Pancreas (tissue), 10 donors: ENCODE data around the gene CHMP4A. TPM values are rescaled to one million over a fixed set of nuclear protein-coding genes. Genes with fewer than 3 reads are reported as not detected.

Source experiments
- ATAC-seq, 4 donors: fragments of 200-7000 bp; cut with Tn5 transposase; one replicate each; pipeline versions ENCODE4 v1.8.0 to v1.9.1; 2020; ENCODE audit warnings: mild to moderate bottlenecking in 4 of 4, moderate library complexity in 4 of 4
- DNase-seq, 6 donors: peaks; one replicate each; pipeline ENCODE4 v3.0.0-alpha.2; 2020
- FAIRE-seq: peaks from 2 replicates; lab custom pipeline; 2012; peaks lifted over from hg19 to GRCh38; lab: Jason Lieb, UNC
- H3K27ac ChIP-seq, 4 donors: fragments of 200-600 bp; sonication (generic); 1 replicate in 3 of 4; 2 replicates in 1 of 4; pipeline versions ENCODE4 v1.5.0 to v1.8.0; 2020
- H3K27me3 ChIP-seq, 4 donors: fragments of 200-600 bp; one replicate each; pipeline ENCODE4 v1.8.0; 2021
- H3K36me3 ChIP-seq, 3 donors: fragments of 200-600 bp; sonication (generic) in 1 of 3; one replicate each; pipeline versions ENCODE4 v1.5.0 to v1.8.0; 2020 to 2021
- H3K4me1 ChIP-seq, 3 donors: fragments of 200-600 bp; one replicate each; pipeline ENCODE4 v1.8.0; 2021
- H3K4me3 ChIP-seq, 4 donors: fragments of 200-600 bp; sonication (generic) in 2 of 4; one replicate each; pipeline versions ENCODE4 v1.5.0 to v1.8.0; 2020 to 2021
- H3K9me3 ChIP-seq, 4 donors: fragments of 200-600 bp; one replicate each; pipeline ENCODE4 v1.8.0; 2021
- WGBS, 2 donors: extraction: QIAGEN DNeasy Blood & Tissue Kit; methylation state at CpG; one replicate each; pipeline ENCODE4 v1.1.7; 2013; 5-methylcytosine and 5-hydroxymethylcytosine counted together
- intact Hi-C, 3 donors: fragments of 100-400 bp; cut with DNase I; formaldehyde crosslinking; loops; one replicate each; pipeline versions ENCODE4 v1.11.1 to v1.14.2; 2022
- polyA plus RNA-seq, 2 donors: library from polyadenylated mRNA; stranded (reverse); fragments of 200-250 nt; gene quantifications; one replicate each; pipeline ENCODE4 v1.2.3, GENCODE V29; 2013
- total RNA-seq, 6 donors: library from RNA; stranded (reverse); fragmentation: NEBNext Ultra II Directional in 4 of 6; extraction: Animal tissue kit (Norgen Biotek cat#: 25700) in 4 of 6; gene quantifications; one replicate each; pipeline versions ENCODE4 v1.2.1 to v1.2.4, GENCODE V29; 2021 to 2023
- TF ChIP-seq, protein P1 (sequence below), 4 donors: fragments of 200-600 bp; sonication (generic) in 3 of 4; IDR thresholded peaks; one replicate each; pipeline versions ENCODE4 v1.5.0 to v1.8.0; 2021; ENCODE audit warnings: antibody characterized with exemption in 4 of 4
- donor health status: healthy with polysubstance abuse.
- donor health status: DM: no; HTN: no; CAD: no; lungs with moderate emphysema.
- donor health status: DM: no; HTN: no; CAD: no.
- donor health status: control.
- donor health status: control.
- donor health status: Bipolar disorder and iron deficiency.
- donor health status: DM: yes; HTN: yes; CAD: no.
- donor health status: DM: no; HTN: no; CAD: no.
- donor health status: DM: no; HTN: no; CAD: no.
- donor health status: DM: yes; HTN: yes; CAD: no.

The CHMP4A gene
- total and polyA plus RNA-seq, 8 donors: 16.3 to 79.9 (median 23.5) TPM

DNA sequence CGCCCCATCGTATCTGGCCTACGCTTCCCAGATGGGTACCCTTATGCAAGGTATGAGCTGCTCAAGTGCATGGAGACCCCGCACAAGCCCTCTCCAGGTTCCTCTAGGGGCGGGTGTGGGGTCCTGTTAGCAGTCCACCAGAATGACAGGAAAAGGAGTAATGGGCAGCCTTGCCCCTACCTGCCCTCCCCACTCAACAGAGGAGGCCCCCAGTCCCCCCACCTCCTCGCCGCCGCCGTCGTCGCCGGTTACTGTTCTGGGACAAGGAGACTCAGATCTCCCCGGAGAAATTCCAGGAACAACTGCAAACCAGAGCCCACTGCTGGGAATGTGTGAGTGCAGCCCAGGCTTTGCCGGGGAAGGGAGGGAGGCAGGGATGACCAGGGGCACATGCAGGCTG, 35.4 kb downstream of the CHMP4A start:
- WGBS, 2 donors: 93 to 95% methylated on average over 14 of the region's 14 CpGs
- intact Hi-C loops: no loop called here

DNA sequence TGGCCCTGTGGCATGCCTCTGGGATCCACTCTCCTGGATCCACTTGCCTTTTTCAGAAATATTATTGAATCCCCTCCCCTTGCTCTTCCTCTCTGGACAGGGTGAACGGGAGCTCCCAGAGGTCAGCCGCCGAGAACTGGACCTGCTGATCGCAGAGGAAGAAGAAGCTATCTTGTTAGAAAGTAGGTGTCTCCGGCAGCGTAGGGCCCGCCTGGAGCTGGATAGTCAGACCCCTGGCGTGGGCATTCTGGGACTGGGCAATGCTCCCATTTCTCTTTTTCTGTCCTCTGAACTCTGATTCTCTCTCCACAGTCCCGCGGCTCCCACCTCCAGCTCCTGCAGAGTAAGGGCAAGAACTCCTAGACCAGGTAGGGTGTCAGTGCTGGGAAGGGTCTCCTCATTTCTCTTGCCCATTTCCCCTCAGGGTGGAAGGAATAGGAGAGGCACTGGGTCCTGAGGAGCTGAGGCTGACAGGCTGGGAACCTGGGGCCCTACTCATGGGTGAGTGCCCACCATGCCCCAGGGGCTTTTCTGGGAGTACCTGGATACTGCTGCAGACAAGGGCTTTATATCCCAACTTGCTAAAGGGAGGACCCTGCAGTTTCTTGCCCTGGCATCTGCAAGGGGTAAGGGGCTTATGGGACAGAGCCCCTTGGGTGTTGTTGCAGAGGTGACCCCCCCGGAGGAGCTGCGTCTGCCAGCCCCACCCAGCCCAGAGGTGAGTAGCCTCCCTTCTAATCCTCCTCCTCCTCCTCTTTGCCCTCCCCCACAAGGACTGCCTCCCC, 36.1 kb downstream of the CHMP4A start:
- Histone ChIP-seq H3K4me1 (no peaks in the 10 kb centered on the region), H3K4me3 (no peak overlapping the region), H3K36me3 (peaks cover 0 to 32% (median 24%) of the 10 kb centered on the region in 3 donors), H3K27me3 (no peaks in the 10 kb centered on the region), H3K9me3 (no peaks in the 10 kb centered on the region), H3K27ac (no peak overlapping the region)
- WGBS, 2 donors: 88 to 94% methylated on average over 12 of the region's 12 CpGs
- no peak for DNase-seq
- TF ChIP-seq, protein P1, sequence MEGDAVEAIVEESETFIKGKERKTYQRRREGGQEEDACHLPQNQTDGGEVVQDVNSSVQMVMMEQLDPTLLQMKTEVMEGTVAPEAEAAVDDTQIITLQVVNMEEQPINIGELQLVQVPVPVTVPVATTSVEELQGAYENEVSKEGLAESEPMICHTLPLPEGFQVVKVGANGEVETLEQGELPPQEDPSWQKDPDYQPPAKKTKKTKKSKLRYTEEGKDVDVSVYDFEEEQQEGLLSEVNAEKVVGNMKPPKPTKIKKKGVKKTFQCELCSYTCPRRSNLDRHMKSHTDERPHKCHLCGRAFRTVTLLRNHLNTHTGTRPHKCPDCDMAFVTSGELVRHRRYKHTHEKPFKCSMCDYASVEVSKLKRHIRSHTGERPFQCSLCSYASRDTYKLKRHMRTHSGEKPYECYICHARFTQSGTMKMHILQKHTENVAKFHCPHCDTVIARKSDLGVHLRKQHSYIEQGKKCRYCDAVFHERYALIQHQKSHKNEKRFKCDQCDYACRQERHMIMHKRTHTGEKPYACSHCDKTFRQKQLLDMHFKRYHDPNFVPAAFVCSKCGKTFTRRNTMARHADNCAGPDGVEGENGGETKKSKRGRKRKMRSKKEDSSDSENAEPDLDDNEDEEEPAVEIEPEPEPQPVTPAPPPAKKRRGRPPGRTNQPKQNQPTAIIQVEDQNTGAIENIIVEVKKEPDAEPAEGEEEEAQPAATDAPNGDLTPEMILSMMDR (IDR thresholded peaks at IDR 0.05): no peak
- intact Hi-C loops: no loop called here
- no peak for ATAC-seq
- no peak for FAIRE-seq

More for the DNA sequence above, 35.4 kb downstream of the CHMP4A start:
- DNase-seq (no peak), ATAC-seq (no peak), FAIRE-seq (no peak)
- TF ChIP-seq, protein P1 (IDR thresholded peaks at IDR 0.05): no peak
- no peaks in the 10 kb centered on the region for H3K27me3 ChIP-seq
- H3K4me3 ChIP-seq: no peak overlapping the region
- H3K9me3 ChIP-seq: no peaks in the 10 kb centered on the region
- peaks cover 0 to 39% (median 24%) of the 10 kb centered on the region in 3 donors for H3K36me3 ChIP-seq
- H3K4me1 ChIP-seq: no peaks in the 10 kb centered on the region
- no peak overlapping the region for H3K27ac ChIP-seq

DNA sequence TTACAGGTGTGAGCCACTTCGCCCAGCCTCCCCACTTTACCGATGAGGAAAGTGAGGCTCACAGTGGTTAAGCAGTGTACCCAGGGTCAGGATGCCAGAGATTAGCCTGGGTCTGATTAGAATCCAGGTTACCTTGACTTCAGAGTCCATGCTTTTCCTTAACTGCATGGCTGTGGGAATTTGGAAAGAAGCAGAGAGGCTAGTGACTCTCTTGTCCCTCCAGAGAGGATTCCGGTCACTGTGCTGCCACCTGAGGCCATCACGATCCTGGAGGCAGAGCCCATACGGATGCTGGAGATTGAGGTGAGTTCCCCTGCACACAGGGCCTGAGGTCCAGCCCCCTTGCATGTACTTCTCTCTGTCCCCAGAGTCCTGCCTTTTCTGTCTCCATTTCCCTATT, 36.7 kb downstream of the CHMP4A start:
- H3K4me1 ChIP-seq: no peaks in the 10 kb centered on the region
- H3K4me3 ChIP-seq: no peak overlapping the region
- DNase-seq (no peak), FAIRE-seq (no peak), ATAC-seq (no peak)
- 94 to 96% methylated on average over 5 of the region's 5 CpGs for WGBS, 2 donors
- peaks cover 0 to 30% (median 24%) of the 10 kb centered on the region in 3 donors for H3K36me3 ChIP-seq
- TF ChIP-seq, protein P1 (IDR thresholded peaks at IDR 0.05): no peak
- intact Hi-C loops: no loop called here
- H3K27ac ChIP-seq: no peak overlapping the region
- no peaks in the 10 kb centered on the region for H3K9me3 ChIP-seq
- no peaks in the 10 kb centered on the region for H3K27me3 ChIP-seq

DNA sequence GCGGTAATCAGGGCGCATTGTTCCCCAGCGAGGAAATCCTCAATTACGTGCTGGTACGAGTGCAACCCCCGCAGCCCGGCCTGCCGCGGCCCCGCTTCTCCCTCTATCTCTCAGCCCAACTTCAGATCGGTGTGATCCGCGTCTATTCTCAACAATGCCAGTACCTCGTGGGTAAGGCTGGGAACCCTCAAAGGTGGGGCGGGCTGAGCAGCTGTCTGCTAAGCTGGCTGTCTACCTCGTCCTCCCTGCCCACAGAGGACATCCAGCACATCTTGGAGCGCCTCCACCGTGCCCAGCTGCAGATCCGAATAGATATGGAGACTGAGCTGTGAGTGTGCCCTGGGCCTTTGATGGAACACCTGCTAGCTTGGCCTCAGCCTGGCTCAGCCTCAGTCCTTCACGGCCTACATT, 40.4 kb downstream of the CHMP4A start:
- TF ChIP-seq, protein P1 (IDR thresholded peaks at IDR 0.05): no peak
- DNase-seq: no peak
- H3K4me1 ChIP-seq: no peaks in the 10 kb centered on the region
- no peak overlapping the region for H3K27ac ChIP-seq
- intact Hi-C loops: no loop called here
- H3K27me3 ChIP-seq: no peaks in the 10 kb centered on the region
- no peaks in the 10 kb centered on the region for H3K9me3 ChIP-seq
- H3K36me3 ChIP-seq: peaks cover 0 to 12% (median 12%) of the 10 kb centered on the region in 3 donors
- FAIRE-seq: no peak
- no peak overlapping the region for H3K4me3 ChIP-seq
- 83 to 86% methylated on average over 20 of the region's 20 CpGs for WGBS, 2 donors
- peak in 1 of 4 donors; percentile 3 for ATAC-seq
